ENCODE measurements around the gene LRMDA. TPM values are rescaled to one million over a fixed set of nuclear protein-coding genes. Genes with fewer than 3 reads are reported as not detected.

The LRMDA gene
- total RNA-seq, 1 experiment from 2014 or later: 1.2 TPM

- intact Hi-C loops (cut with micrococcal nuclease): no loop called here
- ChIA-PET CTCF (no interaction called here), POLR2A (ENCODE audit: unreplicated experiment) (no interaction called here)
- H4K20me1 ChIP-seq (ENCODE audit: low read length): no peaks in the 10 kb centered on the region
- TF ChIP-seq EZH2 (IDR thresholded peaks at IDR 0.05; ENCODE audit: low read length, unreplicated experiment) (no peak), EZH2phosphoT487 (IDR thresholded peaks at IDR 0.05; ENCODE audit: borderline replicate concordance, low read length) (no peak), CTCF (conservative IDR thresholded peaks at IDR 0.05; ENCODE audit: low read depth, low read length) (no peak)
- ATAC-seq: no peak
- no peak overlapping the region for H3K27ac ChIP-seq (ENCODE audit: low read length)
- peaks cover 29% of the 10 kb centered on the region for H3K27me3 ChIP-seq (ENCODE audit: low read length)
- H3K4me3 ChIP-seq (ENCODE audit: low read length): no peak overlapping the region
- H3K9me2 ChIP-seq (replicated peaks; ENCODE audit: low read length): 0 out of 2 replicates have a peak, but pooled peaks cover 9% of the 10 kb centered on the region
- H3K9me3 ChIP-seq (ENCODE audit: low read length): no peaks in the 10 kb centered on the region
- no peak overlapping the region for H2AFZ ChIP-seq (ENCODE audit: low read length)
- H3K9ac ChIP-seq (ENCODE audit: low read length): no peak overlapping the region
- DNase-seq: no peak
- no TSS peak for BruUV-seq (replicated peaks)
- H3K79me2 ChIP-seq (ENCODE audit: low read length): no peaks in the 10 kb centered on the region
- no peak overlapping the region for H3K4me2 ChIP-seq (ENCODE audit: low read length)
- H3K36me3 ChIP-seq (ENCODE audit: low read depth, low read length): no peaks in the 10 kb centered on the region
- no peaks in the 10 kb centered on the region for H3F3A ChIP-seq (ENCODE audit: low read length, unreplicated experiment)
- peaks cover 4% of the 10 kb centered on the region; the same call in 1 of the 2 replicates for H3K4me1 ChIP-seq (ENCODE audit: insufficient read depth, low read length)
Observed at GRCh38 chr10:76299501-76299900, 868.1 kb downstream of the LRMDA start.

- Histone ChIP-seq H3K4me3 (ENCODE audit: low read length) (no peak overlapping the region), H3K9ac (ENCODE audit: low read length) (no peak overlapping the region), H3K27ac (ENCODE audit: low read length) (no peak overlapping the region), H3K4me1 (ENCODE audit: insufficient read depth, low read length) (peaks cover 4% of the 10 kb centered on the region; the same call in 1 of the 2 replicates), H3F3A (ENCODE audit: low read length, unreplicated experiment) (no peaks in the 10 kb centered on the region), H3K9me2 (replicated peaks; ENCODE audit: low read length) (0 out of 2 replicates have a peak, but pooled peaks cover 8% of the 10 kb centered on the region), H3K36me3 (ENCODE audit: low read depth, low read length) (no peaks in the 10 kb centered on the region), H3K79me2 (ENCODE audit: low read length) (no peaks in the 10 kb centered on the region), H4K20me1 (ENCODE audit: low read length) (no peaks in the 10 kb centered on the region), H2AFZ (ENCODE audit: low read length) (no peak overlapping the region), H3K4me2 (ENCODE audit: low read length) (no peak overlapping the region), H3K27me3 (ENCODE audit: low read length) (peaks cover 18% of the 10 kb centered on the region), H3K9me3 (ENCODE audit: low read length) (no peaks in the 10 kb centered on the region)
- BruUV-seq (replicated peaks): no TSS peak
- no peak for DNase-seq
- CTCF ChIA-PET: interaction anchor here (0.9 kb wide), 1 partner anchor 186 kb away, joined by 4 read pairs; no protein-coding TSS in a partner anchor
- no peak for ATAC-seq
- intact Hi-C loops (cut with micrococcal nuclease): loop anchor here (5.0 kb wide), 1 partner anchor 811 kb away; no protein-coding TSS in a partner anchor
- TF ChIP-seq CTCF (conservative IDR thresholded peaks at IDR 0.05; ENCODE audit: low read depth, low read length): no peak
- POLR2A ChIA-PET (ENCODE audit: unreplicated experiment): interaction anchor here (0.6 kb wide), 1 partner anchor 1005 kb away, joined by 4 read pairs; no protein-coding TSS in a partner anchor
Observed at GRCh38 chr10:76301211-76301610, 869.8 kb downstream of the LRMDA start.

GRCh38 chr10:76301950-76302349 lies 870.5 kb downstream of the LRMDA start:
- no peaks in the 10 kb centered on the region for H3K79me2 ChIP-seq (ENCODE audit: low read length)
- H3K27ac ChIP-seq (ENCODE audit: low read length): no peak overlapping the region
- no peak overlapping the region for H3K4me3 ChIP-seq (ENCODE audit: low read length)
- H3K36me3 ChIP-seq (ENCODE audit: low read depth, low read length): no peaks in the 10 kb centered on the region
- H3F3A ChIP-seq (ENCODE audit: low read length, unreplicated experiment): no peaks in the 10 kb centered on the region
- no peaks in the 10 kb centered on the region for H4K20me1 ChIP-seq (ENCODE audit: low read length)
- ChIA-PET CTCF (interaction anchor here (0.6 to 2.9 kb wide), 4 partner anchors 33 to 1066 kb away, joined by 3 to 18 read pairs (median 6); no protein-coding TSS in a partner anchor), POLR2A (ENCODE audit: unreplicated experiment) (no interaction called here)
- H2AFZ ChIP-seq (ENCODE audit: low read length): no peak overlapping the region
- H3K27me3 ChIP-seq (ENCODE audit: low read length): peaks cover 13% of the 10 kb centered on the region; the same call in 1 of the 2 replicates
- peak; percentile 32 for ATAC-seq
- peak; percentile 85 for DNase-seq
- no peak overlapping the region for H3K9ac ChIP-seq (ENCODE audit: low read length)
- peaks cover 4% of the 10 kb centered on the region; the same call in 1 of the 2 replicates for H3K4me1 ChIP-seq (ENCODE audit: insufficient read depth, low read length)
- H3K9me2 ChIP-seq (replicated peaks; ENCODE audit: low read length): 0 out of 2 replicates have a peak, but pooled peaks cover 3% of the 10 kb centered on the region
- intact Hi-C loops (cut with micrococcal nuclease): loop anchor here (1.0 to 5.0 kb wide), 10 partner anchors 188 to 901 kb away; partner anchors contain the start of gene ZNF503
- no peaks in the 10 kb centered on the region for H3K9me3 ChIP-seq (ENCODE audit: low read length)
- TF ChIP-seq EZH2phosphoT487 (IDR thresholded peaks at IDR 0.05; ENCODE audit: borderline replicate concordance, low read length) (no peak), CTCF (conservative IDR thresholded peaks at IDR 0.05; ENCODE audit: low read depth, low read length) (peak; percentile 96), EZH2 (IDR thresholded peaks at IDR 0.05; ENCODE audit: low read length, unreplicated experiment) (no peak)
- no peak overlapping the region for H3K4me2 ChIP-seq (ENCODE audit: low read length)
- BruUV-seq (replicated peaks): no TSS peak
